ENCODE results near the gene CALHM6. TPM values are rescaled to one million over a fixed set of nuclear protein-coding genes. Genes with fewer than 3 reads are reported as not detected.

Gene CALHM6
- total and polyA plus RNA-seq, 2 experiments from 2014 or later, result 1.2 to 1.6 TPM

- Mint-ChIP-seq H3K4me3 (no peak overlapping the region), H3K27ac (peak overlapping the region; percentile 87; the same call in 1 of the 2 replicates), H3K36me3 (ENCODE audit: low read depth) (peaks cover 44% of the 10 kb centered on the region), H3K4me1 (peaks cover 26% of the 10 kb centered on the region), H3K27me3 (ENCODE audit: insufficient read depth, low read depth, poor library complexity) (peaks cover 2% of the 10 kb centered on the region), H3K9me3 (no peaks in the 10 kb centered on the region)
- Histone ChIP-seq H3K4me3 (no peak overlapping the region), H3K36me3 (ENCODE audit: insufficient read depth) (no peaks in the 10 kb centered on the region), H3K4me2 (no peak overlapping the region), H2AFZ (no peak overlapping the region), H3K4me1 (ENCODE audit: insufficient read depth) (peaks cover 24% of the 10 kb centered on the region), H3K27ac (ENCODE audit: low read depth) (no peak overlapping the region), H3F3A (replicated peaks; ENCODE audit: low read depth) (no peaks in the 10 kb centered on the region), H3K79me2 (replicated peaks; ENCODE audit: insufficient read depth) (no peaks in the 10 kb centered on the region), H4K20me1 (replicated peaks; ENCODE audit: insufficient read depth) (no peaks in the 10 kb centered on the region), H3K27me3 (ENCODE audit: insufficient read depth) (no peaks in the 10 kb centered on the region), H3K9me2 (ENCODE audit: insufficient read depth) (no peaks in the 10 kb centered on the region)
- TF ChIP-seq, protein P1, sequence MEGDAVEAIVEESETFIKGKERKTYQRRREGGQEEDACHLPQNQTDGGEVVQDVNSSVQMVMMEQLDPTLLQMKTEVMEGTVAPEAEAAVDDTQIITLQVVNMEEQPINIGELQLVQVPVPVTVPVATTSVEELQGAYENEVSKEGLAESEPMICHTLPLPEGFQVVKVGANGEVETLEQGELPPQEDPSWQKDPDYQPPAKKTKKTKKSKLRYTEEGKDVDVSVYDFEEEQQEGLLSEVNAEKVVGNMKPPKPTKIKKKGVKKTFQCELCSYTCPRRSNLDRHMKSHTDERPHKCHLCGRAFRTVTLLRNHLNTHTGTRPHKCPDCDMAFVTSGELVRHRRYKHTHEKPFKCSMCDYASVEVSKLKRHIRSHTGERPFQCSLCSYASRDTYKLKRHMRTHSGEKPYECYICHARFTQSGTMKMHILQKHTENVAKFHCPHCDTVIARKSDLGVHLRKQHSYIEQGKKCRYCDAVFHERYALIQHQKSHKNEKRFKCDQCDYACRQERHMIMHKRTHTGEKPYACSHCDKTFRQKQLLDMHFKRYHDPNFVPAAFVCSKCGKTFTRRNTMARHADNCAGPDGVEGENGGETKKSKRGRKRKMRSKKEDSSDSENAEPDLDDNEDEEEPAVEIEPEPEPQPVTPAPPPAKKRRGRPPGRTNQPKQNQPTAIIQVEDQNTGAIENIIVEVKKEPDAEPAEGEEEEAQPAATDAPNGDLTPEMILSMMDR (conservative IDR thresholded peaks at IDR 0.05; ENCODE audit: low read depth in 2 of 2), result peak; percentile 17 to 18; a peak in 2 of 4 replicates
- TF ChIP-seq, protein P2, sequence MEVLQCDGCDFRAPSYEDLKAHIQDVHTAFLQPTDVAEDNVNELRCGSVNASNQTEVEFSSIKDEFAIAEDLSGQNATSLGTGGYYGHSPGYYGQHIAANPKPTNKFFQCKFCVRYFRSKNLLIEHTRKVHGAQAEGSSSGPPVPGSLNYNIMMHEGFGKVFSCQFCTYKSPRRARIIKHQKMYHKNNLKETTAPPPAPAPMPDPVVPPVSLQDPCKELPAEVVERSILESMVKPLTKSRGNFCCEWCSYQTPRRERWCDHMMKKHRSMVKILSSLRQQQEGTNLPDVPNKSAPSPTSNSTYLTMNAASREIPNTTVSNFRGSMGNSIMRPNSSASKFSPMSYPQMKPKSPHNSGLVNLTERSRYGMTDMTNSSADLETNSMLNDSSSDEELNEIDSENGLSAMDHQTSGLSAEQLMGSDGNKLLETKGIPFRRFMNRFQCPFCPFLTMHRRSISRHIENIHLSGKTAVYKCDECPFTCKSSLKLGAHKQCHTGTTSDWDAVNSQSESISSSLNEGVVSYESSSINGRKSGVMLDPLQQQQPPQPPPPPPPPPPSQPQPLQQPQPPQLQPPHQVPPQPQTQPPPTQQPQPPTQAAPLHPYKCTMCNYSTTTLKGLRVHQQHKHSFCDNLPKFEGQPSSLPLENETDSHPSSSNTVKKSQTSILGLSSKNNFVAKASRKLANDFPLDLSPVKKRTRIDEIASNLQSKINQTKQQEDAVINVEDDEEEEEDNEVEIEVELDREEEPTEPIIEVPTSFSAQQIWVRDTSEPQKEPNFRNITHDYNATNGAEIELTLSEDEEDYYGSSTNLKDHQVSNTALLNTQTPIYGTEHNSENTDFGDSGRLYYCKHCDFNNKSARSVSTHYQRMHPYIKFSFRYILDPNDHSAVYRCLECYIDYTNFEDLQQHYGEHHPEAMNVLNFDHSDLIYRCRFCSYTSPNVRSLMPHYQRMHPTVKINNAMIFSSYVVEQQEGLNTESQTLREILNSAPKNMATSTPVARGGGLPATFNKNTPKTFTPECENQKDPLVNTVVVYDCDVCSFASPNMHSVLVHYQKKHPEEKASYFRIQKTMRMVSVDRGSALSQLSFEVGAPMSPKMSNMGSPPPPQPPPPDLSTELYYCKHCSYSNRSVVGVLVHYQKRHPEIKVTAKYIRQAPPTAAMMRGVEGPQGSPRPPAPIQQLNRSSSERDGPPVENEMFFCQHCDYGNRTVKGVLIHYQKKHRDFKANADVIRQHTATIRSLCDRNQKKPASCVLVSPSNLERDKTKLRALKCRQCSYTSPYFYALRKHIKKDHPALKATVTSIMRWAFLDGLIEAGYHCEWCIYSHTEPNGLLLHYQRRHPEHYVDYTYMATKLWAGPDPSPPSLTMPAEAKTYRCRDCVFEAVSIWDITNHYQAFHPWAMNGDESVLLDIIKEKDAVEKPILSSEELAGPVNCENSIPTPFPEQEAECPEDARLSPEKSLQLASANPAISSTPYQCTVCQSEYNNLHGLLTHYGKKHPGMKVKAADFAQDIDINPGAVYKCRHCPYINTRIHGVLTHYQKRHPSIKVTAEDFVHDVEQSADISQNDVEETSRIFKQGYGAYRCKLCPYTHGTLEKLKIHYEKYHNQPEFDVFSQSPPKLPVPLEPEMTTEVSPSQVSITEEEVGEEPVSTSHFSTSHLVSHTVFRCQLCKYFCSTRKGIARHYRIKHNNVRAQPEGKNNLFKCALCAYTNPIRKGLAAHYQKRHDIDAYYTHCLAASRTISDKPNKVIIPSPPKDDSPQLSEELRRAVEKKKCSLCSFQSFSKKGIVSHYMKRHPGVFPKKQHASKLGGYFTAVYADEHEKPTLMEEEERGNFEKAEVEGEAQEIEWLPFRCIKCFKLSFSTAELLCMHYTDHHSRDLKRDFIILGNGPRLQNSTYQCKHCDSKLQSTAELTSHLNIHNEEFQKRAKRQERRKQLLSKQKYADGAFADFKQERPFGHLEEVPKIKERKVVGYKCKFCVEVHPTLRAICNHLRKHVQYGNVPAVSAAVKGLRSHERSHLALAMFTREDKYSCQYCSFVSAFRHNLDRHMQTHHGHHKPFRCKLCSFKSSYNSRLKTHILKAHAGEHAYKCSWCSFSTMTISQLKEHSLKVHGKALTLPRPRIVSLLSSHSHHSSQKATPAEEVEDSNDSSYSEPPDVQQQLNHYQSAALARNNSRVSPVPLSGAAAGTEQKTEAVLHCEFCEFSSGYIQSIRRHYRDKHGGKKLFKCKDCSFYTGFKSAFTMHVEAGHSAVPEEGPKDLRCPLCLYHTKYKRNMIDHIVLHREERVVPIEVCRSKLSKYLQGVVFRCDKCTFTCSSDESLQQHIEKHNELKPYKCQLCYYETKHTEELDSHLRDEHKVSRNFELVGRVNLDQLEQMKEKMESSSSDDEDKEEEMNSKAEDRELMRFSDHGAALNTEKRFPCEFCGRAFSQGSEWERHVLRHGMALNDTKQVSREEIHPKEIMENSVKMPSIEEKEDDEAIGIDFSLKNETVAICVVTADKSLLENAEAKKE (CRISPR knock-in tag; IDR thresholded peaks at IDR 0.05), result no peak
- no peak for ATAC-seq
- DNase-seq (ENCODE audit: low spot score), result peak; percentile 21
These were observed 30.3 kb upstream of the CALHM6 start for GRCh38 chr6:116430860-116431259.

GRCh38 chr6:116431964-116432595, 29.1 kb upstream of the CALHM6 start:
- peak overlapping the region; percentile 10 for H3K4me2 ChIP-seq
- TF ChIP-seq ZNF114 (CRISPR knock-in tag; IDR thresholded peaks at IDR 0.05) (no peak), NANOG (IDR thresholded peaks at IDR 0.05; ENCODE audit: borderline replicate concordance) (peak; percentile 57; the same call in 1 of the 2 replicates)
- Mint-ChIP-seq H3K27me3 (ENCODE audit: insufficient read depth, low read depth, poor library complexity) (peaks cover 2% of the 10 kb centered on the region), H3K4me3 (peak overlapping the region; percentile 45; the same call in 2 of the 3 replicates), H3K36me3 (ENCODE audit: low read depth) (peaks cover 39% of the 10 kb centered on the region), H3K27ac (peak overlapping the region; percentile 98), H3K9me3 (no peaks in the 10 kb centered on the region), H3K4me1 (peaks cover 26% of the 10 kb centered on the region)
- no peaks in the 10 kb centered on the region for H4K20me1 ChIP-seq (replicated peaks; ENCODE audit: insufficient read depth)
- no peaks in the 10 kb centered on the region for H3K9me2 ChIP-seq (ENCODE audit: insufficient read depth)
- no peaks in the 10 kb centered on the region for H3K79me2 ChIP-seq (replicated peaks; ENCODE audit: insufficient read depth)
- peak overlapping the region; percentile 3 for H3K27ac ChIP-seq (ENCODE audit: low read depth)
- H2AFZ ChIP-seq, result no peak overlapping the region
- DNase-seq (ENCODE audit: low spot score) (peak; percentile 77), ATAC-seq (peak; percentile 97)
- no peaks in the 10 kb centered on the region for H3K36me3 ChIP-seq (ENCODE audit: insufficient read depth)
- no peaks in the 10 kb centered on the region for H3K27me3 ChIP-seq (ENCODE audit: insufficient read depth)
- H3F3A ChIP-seq (replicated peaks; ENCODE audit: low read depth), result no peaks in the 10 kb centered on the region
- H3K4me3 ChIP-seq, result no peak overlapping the region
- peaks cover 24% of the 10 kb centered on the region for H3K4me1 ChIP-seq (ENCODE audit: insufficient read depth)
